Activated CD4-positive, alpha-beta T cell treated with anti-CD3 and anti-CD28 coated beads for 48 hours (primary cell): ENCODE measurements around the gene PPP6C.
"Not testable (repeated sequence)": the region's sequence is repeated elsewhere in the genome, so short reads cannot be mapped to it uniquely, and the experiment has no call there.

ENCODE experiments used
- DNase-seq: peaks from one replicate; pipeline ENCODE4 v3.0.0-alpha.2; 2020

PPP6C gene

DNA sequence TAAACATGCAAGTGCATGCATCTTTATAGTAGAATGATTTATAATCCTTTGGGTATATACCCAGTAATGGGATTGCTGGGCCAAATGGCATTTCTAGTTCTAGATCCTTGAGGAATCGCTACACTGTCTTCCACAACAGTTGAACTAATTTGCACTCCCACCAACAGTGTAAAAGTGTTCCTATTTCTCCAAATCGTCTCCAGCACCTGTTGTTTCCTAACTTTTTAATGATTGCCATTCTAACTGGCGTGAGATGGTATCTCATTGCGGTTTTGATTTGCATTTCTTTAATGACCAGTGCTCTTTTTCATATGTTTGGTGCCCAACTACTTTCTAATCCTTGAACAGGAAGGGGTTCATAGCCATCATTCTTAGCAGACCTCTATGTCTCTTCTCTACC is 7.8 kb downstream of the PPP6C start:
- DNase-seq = not testable (repeated sequence)

- DNase-seq = no peak
Observed at GRCh38 chr9:125180876-125181275, 8.7 kb downstream of the PPP6C start.

- DNase-seq = not testable (repeated sequence)
Observed at GRCh38 chr9:125179776-125180175, 9.8 kb downstream of the PPP6C start.

GRCh38 chr9:125177888-125178287 is 11.7 kb downstream of the PPP6C start:
- no peak for DNase-seq

DNA sequence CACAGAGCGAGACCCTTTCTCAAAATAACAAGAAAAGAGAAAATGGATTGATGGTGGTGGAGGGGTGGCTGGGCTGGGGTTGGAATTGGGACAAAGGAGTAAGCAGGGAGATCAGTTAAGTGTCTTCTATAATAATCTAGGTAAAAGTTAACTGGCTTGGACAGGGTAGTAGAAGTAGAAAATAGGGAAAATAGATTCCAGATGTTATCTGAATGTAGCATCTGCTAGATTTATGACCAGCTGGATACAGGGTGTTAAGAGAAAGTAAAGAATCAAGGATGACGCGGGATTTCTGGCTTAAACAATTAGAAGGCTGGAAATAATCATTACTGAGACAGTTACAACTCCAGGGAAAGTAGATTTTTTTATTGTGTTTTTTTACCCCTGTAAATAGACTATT is 13.0 kb downstream of the PPP6C start:
- no peak for DNase-seq

GRCh38 chr9:125172031-125172755 is 17.4 kb downstream of the PPP6C start:
- no peak for DNase-seq

DNA sequence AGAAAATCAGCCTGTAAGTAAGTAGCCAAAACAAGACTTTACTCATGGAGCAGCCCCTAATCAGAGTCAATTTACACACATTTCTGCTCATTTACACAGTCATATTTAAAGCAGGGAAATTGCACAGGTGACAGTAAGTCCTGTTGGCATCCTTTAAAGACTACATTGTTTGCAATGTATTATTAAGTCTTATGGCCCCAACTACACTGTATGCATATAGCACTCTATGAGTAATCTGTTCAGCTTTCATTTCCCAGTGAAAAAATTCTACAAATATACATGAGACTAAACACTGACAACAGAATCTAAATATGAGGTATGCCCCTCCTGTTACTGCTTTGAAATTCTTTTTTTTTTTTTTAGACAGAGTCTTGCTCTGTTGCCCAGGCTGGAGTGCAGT is 19.7 kb downstream of the PPP6C start:
- DNase-seq = no peak

DNA sequence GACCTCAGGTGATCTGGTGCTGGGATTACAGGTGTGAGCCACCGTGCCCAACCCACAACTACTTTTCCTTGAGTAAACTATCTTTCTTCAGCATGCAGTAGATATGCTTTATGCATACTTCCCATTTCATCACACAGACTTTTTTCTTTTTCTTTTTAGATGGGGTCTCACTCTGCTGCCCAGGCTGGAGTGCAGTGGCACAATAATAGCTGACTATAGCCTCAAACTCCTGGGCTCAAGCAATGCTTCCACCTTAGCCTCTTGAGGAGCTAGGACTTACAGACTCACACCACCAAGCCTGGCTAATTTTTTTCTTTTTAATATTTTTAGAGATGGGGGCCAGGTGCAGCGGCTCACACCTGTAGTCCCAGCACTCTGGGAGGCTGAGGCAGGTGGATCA is 22.8 kb downstream of the PPP6C start:
- DNase-seq = no peak

DNA sequence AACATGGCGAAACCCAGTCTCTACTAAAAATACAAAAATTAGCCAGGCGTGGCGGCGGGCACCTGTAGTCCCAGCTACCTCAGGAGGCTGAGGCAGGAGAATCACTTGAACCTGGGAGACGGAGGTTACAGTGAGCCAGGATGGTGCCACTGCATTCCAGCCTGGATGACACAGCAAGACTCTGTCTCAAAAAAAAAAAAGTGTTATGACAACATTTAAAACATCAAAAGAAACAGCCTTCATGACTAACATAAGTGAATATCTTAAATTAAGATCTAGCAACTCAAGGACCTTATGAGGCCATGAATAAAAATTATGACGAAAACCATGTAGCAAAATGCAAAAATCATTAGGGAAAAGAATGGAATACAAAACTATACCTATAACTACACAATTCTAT is 26.7 kb downstream of the PPP6C start:
- not testable (repeated sequence) for DNase-seq

- DNase-seq = no peak
Observed at GRCh38 chr9:125161284-125161918, 28.2 kb downstream of the PPP6C start.

DNA sequence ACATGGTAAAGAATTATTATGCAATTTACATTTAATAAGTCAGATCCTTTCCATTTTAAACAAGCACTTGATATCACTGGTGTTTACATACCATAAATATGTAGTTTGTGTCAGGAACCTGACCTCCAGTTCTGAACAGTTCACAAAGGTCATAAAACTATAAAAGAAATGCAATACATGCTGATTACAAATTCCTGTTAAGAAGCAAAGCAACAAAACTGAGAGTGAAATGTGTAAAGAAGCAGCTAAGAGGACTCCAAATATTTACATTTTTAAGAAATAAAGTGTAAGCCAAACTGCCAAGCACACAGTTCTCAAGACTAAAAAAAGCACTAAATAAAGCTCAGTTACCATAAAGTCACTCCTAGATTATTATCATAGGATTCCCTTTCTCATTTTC is 28.9 kb downstream of the PPP6C start:
- no peak for DNase-seq

DNA sequence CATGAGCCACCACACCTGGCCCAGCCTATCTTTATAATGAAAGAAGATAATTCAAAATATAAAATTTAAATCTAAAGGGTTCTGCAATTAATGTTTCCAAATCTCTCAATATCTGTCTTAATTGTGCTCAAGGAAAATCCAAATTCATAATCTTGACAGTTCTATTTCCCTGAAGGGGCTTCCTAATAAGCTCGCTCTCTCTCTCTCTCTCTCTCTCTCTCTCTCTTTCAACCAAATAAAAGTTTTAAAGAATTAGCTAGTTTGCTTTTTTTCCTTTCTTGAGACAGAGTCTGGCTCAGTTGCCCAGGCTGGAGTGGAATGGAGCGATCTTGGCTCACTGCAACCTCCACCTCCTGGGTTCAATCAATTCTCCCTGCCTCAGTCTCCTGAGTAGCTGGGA is 33.1 kb downstream of the PPP6C start:
- no peak for DNase-seq

GRCh38 chr9:125153712-125154367 is 35.8 kb downstream of the PPP6C start:
- no peak for DNase-seq

GRCh38 chr9:125151730-125152129 is 37.9 kb downstream of the PPP6C start:
- no peak for DNase-seq

DNA sequence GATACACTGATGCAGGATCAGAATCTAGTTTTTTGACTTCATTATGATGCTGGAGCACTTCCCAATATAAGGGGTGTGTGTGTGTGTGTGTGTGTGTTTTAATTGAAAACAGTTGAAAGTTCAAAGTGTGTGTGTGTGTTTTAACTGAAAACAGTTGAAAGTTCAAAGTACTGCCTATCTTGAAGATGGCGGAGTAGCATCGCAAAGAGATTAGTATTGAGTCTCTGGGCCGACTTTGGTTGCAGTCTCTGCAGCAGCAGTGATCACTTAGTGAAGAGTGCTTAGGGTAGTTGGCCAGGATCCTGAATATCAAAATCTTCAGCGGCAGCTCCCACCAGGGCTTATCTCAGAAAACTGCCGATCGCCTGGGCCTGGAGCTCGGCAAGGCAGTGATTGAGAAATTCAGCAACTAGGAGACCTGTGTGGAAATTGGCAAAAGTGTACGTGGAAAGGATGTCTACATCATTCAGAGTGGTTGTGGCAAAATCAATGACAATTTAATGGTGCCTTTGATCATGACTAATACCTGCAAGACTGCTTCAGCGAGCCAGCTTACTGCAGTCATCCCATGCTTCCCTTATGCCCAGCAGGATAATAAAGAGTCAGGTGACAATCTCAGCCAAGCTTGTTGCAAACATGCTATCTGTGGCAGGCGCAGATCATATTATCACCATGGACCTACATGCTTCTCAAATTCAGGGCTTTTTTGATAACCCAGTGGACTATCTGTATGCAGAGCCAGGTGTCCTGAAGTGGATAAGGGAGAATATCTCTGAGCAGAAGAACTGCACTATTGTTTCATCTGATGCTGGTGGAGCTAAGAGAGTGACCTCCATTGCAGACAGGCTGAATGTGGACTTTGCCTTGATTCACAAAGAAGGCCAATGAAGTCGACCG is 39.0 kb downstream of the PPP6C start:
- DNase-seq = no peak

DNA sequence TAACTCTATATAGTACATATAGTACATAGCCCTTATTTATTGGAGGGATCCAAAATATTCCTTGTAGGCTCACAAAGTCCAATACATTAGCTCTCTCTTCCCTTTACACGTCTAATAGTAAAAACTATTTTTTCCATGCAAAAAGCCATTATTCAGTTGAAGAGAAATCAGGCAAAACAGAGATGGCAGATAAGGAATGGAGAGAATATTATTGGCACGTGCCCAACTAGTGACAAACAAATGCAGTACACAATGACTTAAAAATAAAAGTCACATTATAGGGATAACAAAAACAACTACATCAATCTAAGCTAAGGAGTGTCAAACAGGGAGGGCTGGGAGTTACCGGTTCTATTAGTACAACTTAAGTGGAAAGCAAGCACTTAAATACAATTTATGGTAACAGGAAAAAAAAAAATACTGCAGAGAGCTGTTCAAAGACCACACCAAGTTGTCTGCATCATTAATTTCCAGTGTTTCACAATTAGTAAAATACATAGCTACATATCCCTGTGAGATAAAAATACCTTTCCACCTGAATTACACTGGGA is 42.1 kb downstream of the PPP6C start:
- DNase-seq = no peak

GRCh38 chr9:125146247-125146646 is 43.4 kb downstream of the PPP6C start:
- DNase-seq = no peak

DNA sequence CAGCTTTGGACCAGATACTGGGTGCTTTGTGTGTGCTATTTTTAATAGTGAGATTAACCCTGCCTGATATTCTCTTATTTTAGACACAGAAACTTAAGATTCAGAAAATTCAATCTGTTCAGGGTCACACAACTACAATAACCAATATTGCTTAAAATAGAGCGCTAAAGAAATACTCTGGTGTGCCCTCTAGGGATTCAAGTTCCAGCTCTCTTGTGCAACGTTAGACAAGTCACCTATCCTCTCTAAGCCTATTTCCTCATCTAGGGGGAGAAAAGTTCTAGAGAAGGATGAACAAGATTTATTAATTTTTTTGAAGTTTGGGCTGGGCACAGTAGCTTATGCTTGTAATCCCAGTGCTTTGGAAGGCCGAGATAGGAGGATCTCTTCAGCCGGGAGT is 44.2 kb downstream of the PPP6C start:
- no peak for DNase-seq

DNA sequence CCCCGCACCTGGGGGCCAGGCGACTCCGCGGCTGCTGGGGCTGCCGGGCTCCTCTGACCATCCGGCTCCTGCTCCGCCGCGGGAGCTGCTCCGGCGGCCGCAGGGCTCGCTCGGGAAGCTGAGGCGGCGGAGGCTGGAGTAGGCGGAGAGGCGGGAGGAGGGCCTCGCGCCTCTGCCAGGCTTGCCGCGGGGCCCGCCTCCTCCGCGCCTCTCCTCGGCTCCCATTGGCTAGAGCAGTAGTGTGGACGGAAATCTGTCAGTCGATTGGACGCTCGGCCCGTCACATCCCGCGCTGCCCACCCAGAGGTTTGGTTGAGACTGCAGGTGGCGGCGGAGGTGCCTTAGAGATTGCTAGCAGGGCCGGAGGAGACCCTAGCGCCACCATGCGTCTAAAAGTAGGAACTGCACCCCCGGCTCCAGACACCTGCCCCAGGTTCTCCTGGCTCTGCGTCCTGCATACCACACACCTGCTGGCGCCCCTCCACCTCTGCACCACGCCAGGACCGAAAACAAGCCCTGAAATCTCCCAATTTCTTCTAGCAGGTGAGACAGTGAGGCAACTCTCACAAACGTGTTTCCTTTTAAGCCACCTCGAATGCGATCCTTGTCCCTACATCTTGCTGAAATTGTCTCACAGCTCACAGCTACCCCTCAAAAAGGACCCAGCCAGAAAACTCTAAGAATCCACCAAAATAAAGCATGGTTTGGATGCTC is 46.1 kb downstream of the PPP6C start, which contains the start of gene SCAI:
TSS of gene SCAI (minus strand) at position 152 of the 714 bp plus-strand sequence. CDS start at position 61, 91 bp downstream.
- DNase-seq = peak; percentile 99

DNA sequence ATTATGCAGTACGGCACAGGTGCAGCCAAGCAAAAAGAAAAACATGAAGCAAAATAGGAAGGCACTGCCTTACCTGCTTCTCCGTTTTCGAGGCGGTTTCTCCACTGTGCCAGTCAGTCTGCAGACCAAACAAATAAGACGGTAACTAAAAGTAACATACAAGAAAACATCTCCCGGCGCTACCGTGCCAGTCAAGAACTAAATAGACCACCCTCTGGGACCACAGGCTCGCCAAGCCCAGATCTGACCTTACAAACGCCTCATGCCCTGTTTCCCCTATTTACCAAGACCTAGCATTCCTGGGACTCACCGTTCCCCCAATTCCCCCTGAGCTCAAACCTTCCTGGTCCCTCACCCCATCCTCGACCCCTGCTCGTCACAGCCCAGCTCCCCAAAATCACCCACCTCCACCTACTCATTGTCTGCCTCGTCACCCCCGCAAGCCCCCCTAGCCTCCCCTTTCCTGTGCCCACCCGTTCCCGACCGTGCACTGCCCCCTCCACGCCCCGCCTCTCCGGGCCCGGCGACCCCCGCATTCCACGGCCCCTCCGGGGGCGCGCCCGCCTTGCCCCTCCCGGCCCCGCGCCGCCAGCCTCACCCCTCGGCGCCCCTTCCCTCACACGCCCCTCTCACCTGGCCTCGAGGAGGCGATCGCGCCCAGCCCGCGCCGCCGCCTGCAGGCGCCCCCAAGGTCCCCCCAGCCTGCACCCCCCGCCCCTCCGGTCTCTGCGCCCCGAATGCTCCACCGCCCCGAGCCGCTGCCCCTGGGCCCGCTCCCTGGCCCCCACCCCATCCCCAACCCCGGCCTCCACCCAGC is 46.8 kb downstream of the PPP6C start:
- DNase-seq = peak; percentile 28

- DNase-seq = no peak
Observed at GRCh38 chr9:125141751-125142150, 47.9 kb downstream of the PPP6C start.
